GM19467 (cell line): Measurements from ENCODE around the gene DIS3L2.

Experiments
- ATAC-seq: cut with Tn5 transposase; IDR thresholded peaks from one replicate; pipeline ENCODE4 v1.9.1; 2021; ENCODE audit warnings: mild to moderate bottlenecking, moderate library complexity; ENCODE audit not compliant: unreplicated experiment

Gene DIS3L2, protein sequence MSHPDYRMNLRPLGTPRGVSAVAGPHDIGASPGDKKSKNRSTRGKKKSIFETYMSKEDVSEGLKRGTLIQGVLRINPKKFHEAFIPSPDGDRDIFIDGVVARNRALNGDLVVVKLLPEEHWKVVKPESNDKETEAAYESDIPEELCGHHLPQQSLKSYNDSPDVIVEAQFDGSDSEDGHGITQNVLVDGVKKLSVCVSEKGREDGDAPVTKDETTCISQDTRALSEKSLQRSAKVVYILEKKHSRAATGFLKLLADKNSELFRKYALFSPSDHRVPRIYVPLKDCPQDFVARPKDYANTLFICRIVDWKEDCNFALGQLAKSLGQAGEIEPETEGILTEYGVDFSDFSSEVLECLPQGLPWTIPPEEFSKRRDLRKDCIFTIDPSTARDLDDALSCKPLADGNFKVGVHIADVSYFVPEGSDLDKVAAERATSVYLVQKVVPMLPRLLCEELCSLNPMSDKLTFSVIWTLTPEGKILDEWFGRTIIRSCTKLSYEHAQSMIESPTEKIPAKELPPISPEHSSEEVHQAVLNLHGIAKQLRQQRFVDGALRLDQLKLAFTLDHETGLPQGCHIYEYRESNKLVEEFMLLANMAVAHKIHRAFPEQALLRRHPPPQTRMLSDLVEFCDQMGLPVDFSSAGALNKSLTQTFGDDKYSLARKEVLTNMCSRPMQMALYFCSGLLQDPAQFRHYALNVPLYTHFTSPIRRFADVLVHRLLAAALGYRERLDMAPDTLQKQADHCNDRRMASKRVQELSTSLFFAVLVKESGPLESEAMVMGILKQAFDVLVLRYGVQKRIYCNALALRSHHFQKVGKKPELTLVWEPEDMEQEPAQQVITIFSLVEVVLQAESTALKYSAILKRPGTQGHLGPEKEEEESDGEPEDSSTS

DNA sequence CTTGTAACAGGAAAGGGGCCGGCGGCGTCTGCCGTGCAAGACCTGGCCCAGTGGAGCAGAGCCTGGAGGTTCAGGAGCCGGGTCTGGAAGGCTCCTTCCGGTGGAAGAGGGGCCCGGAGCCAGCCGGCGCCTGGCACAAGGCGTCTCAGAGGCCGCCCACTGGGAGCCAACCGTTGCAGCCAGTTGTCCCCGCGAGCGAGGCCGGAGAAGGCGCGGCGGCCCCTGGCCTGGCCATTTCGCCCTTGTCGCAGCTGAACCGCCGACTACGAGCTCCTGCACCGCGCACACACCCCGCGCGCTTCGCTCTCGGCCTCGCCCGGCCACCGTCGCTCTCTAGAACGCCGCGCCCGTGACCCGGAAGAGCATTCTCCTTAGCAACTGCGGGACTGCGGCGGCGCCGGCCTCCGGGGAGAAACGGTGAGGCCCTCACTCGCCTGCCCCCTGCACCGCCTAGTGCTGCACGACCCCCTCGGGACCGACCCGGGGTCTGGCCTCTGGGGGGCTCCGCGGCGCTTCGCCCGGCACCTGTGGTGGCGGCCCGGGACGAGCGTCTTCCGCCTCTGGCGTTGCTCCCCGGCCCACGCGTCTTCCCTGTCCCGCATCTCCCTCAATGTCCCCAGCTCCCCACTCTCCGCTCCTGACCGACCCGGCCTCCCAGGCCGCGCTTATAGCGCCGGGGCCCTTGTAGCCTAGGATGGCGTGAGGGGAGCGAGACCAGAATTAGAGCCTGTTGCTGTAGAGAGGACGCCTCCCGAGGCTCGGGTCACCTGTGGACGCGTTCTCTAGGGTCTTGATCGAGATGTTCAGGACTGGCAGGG lies at the start of gene DIS3L2:
DIS3L2 (plus strand) TSS at position 365 of the 818 bp plus-strand sequence. CDS start 53,215 bp downstream, outside the sequence.
- peak; percentile 89 for ATAC-seq

DNA sequence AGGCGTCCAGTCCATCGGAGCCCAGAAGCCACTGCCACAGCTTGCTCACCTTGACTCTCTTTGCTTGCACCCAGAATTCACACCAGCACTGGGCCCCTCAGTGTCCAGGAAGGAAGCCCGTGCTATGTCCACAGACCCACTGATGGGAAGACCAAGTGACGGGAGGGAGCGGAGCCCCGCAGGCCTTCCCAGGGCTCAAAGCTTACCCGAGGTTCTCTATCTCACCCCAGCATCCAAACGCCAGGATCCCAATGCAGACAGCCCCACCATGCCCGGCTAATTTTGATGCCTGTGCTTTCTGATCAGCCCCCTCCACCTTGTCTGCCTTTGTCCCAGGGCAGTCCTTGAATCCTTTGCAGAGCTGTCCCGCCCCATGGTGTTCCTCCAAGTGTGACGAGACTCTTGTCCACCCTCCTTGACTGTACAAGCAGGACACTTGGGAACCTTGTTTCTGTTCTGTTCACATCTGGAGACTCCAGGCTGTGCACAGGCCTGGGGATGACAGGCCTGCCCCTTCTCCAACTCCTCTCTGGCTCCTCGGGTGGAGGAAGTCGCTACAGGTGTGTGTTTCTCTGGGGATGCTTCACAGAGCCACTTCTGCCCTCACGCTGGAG lies 47.3 kb upstream of the DIS3L2 start:
- ATAC-seq = no peak

DNA sequence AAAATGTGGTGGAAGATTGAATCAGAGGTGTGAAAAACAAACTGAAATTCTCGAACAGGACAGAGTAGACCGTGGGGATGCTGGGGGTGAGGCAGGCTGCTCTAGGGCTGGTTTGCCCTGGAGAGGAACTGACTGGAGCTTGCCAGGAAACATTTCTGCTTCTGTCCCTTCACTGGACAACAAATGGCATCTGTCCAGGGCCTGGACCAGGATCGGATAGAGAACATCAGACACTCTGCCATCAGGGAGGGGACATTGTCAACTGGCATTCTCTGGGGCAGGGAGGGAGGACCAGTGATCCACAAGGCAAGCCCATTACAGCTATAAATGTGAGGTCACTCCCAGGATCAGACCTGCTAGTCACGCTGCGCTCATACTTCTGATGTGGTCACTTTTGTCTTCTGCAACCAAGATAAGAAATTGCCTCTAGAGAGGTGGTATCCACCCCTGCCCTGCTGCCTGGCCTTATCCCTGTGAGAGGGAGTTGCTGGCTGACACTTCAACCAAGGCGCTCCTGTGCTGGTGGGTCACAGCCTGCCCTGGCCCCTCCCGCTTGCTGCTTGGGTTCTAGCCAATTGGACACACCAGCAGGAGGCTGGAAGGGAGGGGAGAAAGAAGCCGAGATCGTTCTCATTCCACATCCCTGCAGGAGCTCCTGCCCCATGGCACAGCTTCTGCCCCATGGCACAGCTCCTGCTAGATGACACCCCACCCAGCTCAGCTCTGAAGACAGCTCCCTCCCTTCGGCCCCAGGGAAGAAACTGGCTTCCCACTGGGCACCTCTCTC lies 44.0 kb upstream of the DIS3L2 start:
- no peak for ATAC-seq

DNA sequence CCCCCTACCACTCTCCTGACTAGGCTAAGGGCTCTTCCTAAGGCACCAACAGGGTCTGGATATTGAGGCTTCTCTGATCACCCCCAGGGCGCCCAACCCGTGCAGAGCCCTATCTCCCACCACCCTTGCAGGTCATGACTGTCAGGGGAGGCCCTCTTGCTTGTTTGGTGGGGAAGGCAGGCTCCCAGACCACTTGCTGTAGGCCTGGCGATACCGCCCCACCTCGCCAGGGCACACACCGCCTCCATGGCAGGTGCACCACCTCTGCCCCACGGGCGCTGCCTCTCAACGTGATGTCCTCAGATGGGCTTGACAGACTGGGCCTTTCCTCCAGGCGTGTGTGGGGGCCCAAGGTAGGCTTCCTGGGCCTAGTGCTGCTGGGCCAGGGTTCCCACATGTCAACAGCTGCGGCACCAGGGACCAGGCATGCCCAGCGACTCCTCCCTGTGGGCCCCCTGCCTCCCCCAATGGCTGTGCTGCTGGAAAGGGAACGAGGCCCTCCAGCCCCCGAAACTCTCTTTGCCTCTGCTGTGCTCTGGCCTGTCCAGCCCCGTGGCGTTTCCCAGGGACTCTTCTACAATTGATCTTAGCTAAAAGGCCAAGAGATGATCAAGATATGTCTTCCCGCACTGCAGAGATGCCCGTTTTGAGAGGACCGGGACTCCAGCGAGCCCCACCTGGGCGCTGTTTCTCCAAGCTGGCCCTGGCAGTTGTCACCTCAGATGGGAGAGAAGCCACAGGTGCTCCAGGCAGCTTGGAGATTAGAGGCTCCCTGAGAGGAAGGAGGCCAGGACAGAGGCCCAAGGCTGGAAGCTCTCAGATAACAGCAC lies 42.8 kb upstream of the DIS3L2 start:
- ATAC-seq = no peak

DNA sequence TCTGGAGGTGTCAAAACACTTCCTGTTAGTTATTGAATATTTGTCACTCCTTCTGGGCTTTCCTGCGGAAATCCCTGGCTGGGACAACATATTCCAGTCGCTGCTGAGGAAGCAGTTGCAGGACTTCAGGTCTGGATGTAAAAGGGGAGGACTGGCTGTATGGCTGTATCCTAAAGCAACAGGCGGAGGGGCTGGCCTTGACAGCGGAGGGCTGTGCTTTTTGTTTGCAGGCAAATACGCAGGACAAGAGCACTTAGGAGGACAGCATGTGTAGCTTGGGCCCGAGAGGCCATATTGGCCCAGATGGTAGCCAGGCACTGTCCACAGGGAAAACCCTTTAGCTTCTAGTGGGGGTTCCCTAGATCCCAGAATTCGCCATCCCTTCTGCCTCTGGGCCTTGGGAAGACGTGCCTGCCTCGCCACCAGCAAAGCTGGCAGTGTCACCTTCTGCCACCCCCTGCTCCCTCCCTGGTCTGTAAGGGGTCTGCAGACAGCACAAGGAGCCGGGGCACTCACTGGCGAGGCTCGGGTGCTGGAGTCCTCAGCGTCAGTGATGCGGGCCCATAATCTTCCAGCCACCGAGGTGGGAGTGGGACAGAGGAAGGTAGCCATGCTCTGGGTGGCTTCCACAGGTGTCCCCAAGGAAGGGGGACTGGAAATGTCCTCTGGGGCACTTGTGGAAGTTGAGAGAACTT lies 42.0 kb upstream of the DIS3L2 start:
- no peak for ATAC-seq

DNA sequence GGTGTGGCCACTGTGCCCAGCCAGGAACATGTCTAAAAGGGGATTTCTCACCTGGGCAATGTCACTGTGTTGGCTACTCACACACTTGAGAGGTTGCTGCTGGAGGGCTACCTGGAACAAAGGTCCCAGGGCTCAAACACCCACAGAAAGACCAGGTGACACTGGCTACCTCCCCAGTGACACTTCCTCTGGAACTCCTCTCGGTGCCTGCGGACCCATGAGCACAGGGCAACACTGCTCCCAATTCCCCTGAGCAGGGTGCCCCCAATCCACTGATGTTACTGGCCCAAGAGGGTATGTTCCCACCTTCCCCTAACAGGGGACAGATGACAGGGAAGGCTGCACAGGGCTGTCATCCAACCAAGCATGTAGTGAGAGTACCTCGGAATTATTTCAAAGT lies 41.1 kb upstream of the DIS3L2 start:
- no peak for ATAC-seq

DNA sequence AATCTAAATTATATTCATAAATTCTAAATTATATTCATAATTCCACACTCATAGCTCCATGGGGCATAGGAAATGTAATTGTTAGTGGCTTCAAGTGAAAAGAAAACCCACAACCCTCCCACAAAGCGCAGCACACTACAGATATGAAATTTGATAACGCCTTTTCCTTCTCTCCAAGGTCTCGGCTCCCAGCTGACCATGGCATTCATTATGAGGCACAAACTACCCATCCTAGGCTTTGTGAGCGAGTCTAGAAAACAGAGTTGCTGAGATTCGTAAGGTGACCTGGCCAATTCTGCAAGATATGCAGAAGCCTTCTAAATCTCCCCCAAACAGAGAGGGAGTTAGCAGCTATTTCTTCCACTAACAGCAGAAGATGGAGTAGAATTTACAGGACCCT lies 40.7 kb upstream of the DIS3L2 start:
- ATAC-seq = no peak

DNA sequence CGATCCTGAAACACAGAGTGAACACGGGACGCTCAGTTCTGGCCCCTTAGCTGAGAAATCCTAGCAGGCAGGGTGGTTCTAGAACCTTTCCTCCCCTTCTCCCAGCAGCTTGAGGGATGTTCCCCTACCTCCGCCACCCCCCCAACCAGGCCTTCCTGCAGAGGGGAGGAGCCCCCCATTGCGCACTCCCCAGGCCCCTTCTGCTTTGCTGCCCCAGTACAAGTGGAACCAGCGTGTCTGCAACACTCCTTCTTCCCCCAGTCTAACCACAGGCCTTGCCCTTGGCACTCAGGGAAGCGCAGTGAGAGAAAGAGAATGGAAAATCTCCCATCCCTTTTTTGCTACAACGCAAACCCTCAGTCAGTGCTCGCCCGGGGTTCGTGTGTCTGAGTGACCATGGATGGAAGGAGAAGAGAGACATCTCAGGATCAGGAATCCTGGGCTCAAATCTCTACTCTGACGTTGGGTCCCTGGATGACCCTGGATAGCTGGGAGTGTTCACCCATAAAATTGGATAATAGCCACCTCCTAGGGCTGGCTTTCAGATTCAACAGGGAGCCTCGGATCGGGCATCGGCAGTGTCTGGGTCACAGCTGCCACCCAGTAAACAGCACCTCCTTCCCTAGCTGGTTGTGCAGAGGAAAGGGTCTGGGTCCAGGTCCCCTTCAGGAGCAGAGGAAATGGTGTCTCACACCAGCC lies 39.1 kb upstream of the DIS3L2 start:
- no peak for ATAC-seq

DNA sequence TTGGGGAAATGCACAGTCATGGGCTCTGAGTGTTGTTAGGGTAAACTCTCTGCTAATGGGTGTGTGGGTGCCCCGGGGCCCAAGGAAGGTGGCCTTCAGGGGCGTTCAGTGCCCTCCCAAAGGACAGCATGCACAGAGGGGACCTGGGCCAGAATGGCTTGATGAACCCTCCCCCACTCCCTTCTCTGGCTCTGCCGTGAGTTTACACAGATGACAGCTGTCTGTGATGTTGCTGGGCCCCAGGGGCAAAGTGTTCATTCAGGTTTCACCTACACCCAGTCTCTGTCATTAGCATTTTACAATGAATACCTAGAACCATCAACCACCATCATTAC lies 38.5 kb upstream of the DIS3L2 start:
- no peak for ATAC-seq

DNA sequence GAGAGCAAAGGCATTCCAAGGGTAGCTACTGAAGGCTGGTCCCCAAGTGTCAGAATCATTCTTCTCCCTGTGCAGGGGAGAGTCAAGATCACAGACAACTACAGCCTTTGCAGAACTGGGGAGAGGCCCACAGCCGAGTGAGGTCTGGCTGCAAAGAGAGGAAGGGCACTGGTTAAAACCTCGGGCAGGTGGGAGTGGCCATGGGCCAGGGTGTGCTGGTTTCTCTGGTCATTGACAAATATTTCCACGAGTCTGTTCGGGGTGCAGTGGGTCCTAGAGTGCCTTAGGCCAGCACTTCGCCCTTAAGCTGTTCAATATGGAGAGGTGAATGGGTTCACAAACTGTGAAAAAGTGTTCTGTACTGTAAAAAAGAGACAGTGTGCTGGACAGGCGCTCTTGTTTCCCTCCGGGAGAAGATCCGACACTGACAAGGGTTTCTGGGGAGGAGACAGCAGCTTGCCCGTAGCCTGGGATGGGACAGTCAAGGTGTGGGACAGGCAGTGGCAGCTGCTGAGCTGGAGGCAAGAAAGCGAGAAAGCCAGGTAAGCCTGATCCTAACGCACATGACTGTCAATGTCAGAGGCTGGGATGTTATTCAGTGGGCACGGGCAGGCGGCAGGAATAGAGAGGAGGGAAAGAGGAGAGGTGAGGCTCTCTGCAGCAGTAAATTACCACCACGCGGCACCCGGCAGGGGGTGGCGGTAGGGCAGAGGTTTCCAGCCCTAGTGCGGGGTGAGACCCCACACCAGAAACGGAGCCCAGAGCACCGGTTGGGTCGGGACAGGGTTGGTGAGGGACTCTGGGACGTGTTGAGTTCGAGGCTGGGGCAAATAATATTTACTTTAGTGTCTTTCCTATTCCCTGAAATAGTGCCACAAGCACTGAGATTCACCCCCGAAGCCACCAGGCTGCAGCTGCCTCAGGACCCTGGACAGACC lies 37.3 kb upstream of the DIS3L2 start:
- ATAC-seq = no peak

DNA sequence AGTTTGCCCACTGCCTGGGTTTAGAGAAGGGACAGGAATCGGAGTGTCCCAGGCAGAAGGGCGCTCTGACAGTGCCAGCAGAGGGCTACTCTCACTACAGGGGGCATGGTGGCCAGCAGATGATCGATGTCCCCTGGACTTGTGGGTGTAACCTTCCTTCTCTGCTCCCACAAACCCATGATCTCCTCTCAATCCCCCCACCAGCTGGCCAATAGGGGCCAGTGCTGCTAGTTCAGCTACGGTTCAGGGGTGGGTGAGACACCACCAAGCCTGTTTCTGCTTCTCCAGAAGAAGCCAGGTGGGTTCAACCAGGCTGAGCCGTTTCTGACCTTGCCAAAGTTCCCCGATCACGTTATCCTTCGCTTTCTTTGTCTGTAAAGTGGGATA lies 36.6 kb upstream of the DIS3L2 start:
- no peak for ATAC-seq

DNA sequence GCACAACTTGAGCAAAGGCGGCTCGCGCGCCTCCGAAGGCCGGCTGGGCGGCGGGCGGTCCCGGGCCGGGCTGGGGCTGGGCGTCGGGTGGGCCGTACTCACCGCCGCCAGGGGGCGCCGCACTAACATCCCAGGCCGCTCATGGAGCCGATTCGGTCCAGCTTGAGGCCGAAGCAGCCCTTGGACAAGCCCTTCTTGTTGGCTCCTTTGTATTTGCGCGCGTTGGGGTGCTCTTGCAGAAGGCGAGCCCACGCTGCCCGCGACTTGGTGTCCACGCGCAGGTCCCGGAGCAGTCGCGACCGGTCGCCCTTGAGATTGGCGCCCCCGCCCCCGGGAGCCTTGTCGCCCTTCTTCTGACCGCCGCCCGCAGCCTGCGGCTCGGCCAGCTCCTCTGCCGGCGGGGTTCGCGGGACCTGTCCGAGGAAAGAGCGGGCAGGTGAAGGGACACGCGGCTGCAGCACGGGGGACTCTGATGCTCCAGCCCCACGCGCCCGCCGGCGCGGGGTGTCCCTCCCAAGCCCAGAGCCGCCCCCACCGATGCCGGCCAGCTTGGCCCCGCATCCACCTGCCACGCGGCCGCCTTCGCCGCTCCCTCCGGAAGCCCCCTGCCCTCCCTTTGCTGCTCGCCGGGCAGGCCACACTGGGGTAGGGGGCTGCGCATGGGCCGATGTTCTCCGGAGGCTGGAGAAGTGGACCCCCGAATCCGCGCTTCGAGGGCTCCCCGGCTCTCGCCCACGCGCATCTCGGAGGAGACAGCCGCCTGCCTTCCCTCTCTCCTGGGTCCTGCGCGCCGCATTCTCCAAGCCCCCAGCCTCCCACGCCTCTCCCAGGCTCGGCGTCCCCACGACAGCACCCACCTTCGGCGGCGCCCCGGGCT lies 36.0 kb upstream of the DIS3L2 start:
- peak; percentile 65 for ATAC-seq

DNA sequence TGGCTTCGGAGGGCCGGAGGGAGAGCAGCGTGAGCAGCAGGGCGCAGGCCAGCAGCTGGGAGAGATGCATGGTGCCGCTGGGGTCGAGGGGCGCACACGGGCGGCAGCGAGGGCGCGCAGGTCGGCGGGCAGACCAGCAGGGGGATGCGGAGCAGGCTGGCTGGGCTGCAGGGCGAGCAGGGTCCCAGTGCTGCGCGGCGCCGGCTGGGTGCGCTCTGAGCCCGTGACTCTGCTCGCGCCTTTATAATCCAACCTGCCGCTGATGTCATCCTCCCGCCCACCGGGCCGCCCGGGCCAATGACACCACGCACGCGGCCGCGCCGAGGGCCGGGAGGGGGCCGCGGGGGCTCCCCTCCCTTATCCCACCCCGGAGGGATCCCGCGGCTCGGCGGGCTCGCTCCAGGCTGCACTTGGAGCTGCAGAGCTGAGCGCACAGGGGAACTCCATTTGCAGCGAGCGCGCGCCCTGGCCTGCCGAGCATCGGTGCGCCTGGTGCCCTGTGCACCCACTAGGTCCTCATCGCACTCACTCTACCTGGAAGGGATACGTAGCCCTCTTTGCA lies 35.3 kb upstream of the DIS3L2 start, which contains the start of gene NPPC:
NPPC (minus strand) TSS at position 217 of the 562 bp plus-strand sequence; CDS start at position 70, 147 bp downstream.
- ATAC-seq = no peak

DNA sequence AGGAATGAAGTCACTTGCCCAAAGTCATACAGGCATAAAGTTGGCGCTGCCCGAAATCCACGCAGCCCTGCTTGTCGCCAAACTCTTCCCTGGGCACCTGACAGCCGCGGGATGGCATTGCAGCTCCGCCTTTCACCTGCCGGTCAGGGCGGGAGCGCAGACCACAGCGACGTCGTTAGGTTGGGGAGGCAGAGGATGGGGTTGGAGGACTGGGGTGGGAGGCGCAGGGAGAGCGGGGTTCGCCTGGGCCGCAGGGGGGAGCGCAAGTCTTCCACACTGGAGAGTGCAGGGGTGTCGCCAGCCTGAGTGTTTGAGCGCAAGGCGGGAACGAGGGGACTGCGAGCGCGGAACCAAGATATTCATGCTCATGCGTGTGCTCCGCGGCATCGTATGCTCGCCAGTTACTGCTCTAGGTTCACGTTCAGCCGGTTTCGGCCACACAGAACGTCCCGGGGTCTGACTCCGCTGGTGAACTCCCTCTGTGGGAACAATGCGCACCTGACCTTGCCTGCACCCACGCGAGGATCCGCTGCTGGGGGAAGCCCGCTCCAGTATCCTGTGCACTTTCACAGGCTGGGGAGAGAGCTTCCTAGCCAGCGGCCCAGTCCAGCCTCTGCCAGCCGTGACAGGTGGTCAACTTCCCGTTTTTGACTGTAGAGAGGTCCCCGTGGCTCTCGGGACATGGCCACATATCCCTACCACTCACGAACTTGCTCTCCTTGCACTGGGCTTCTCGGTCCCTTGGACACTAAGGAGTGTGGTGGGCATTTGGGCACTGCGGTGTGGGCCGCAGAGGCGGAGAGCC lies 34.5 kb upstream of the DIS3L2 start:
- ATAC-seq = no peak

DNA sequence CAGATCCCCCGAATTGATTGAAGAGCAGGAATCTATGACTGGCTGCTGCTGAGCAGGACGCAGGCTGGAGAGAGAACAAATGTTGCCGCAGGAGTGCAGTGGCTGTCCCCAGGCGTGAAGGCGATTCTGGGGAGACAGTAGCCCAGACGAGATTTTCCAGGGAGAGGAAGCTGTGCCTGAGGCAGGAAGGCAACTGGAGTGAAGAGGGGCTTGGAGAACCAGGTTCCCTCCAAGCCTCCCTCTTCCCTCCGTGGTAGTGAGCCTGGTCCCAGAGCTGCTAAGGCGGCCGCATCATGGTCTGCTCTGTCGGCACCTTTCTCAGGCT lies 34.0 kb upstream of the DIS3L2 start:
- no peak for ATAC-seq
